Measurements from ENCODE around the gene S100A6.

DNA sequence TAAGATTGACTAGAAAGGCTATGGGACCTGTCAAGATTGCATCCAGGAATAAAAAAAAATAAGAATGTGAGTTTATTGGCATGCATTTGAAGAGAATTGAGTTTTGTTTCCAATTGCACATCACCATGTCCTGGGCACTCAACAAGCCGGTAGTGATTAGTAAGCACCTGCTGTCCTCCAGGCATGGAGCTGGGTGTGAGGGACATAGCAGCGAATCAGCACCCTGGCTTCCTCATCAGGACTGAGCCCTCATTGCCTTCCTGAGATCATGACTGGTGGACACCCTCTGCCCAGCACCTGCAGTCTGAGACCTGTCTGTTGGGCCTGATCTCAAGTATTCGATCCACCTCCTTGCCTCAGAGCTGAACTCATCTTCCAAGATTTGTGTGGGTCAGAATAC lies 26.8 kb downstream of the S100A6 start:
- TF ChIP-seq POLR2A (IDR thresholded peaks at IDR 0.05; ENCODE audit: low read length) (no peak), GATA1 (IDR thresholded peaks at IDR 0.05; ENCODE audit: low read depth, low read length) (no peak)

All from erythroblast (primary cell).